CD8-positive, alpha-beta memory T cell (primary cell): ENCODE results near the gene TENT4B. TPM values are rescaled to one million over a fixed set of nuclear protein-coding genes. Genes with fewer than 3 reads are reported as not detected.

Experiments used
- CTCF ChIA-PET: fragments of 350-600 bp; sonication (Branson Sonifier 250); formaldehyde crosslinking; loops from one replicate; lab custom pipeline; 2021; ENCODE audit warnings: antibody characterized with exemption; lab: Charles Lee
- POLR2A ChIA-PET: fragments of 350-600 bp; sonication (Branson Sonifier 250); formaldehyde crosslinking; loops from one replicate; lab custom pipeline; 2021; ENCODE audit warnings: antibody characterized with exemption; lab: Charles Lee
- DNase-seq, 5 donors: peaks; one replicate each; pipeline versions ENCODE4 v3.0.0 to v3.0.0-alpha.2; 2020 to 2022; ENCODE audit warnings: mixed read lengths in 1 of 5
- H3K27ac ChIP-seq: one replicate; pipeline ENCODE4 v1.7.0; 2013; ENCODE audit warnings: low read depth, mild to moderate bottlenecking, low read length, moderate library complexity
- H3K27me3 ChIP-seq: 2 replicates; pipeline ENCODE4 v1.7.0; 2013; ENCODE audit warnings: low read length, mild to moderate bottlenecking; ENCODE audit not compliant: insufficient read depth, poor library complexity, severe bottlenecking
- H3K36me3 ChIP-seq: 2 replicates; pipeline ENCODE4 v1.7.0; 2013; ENCODE audit warnings: mild to moderate bottlenecking, low read length, moderate library complexity; ENCODE audit not compliant: insufficient read depth
- H3K4me1 ChIP-seq: 2 replicates; pipeline ENCODE4 v1.7.0; 2013; ENCODE audit warnings: mild to moderate bottlenecking, low read length, moderate library complexity; ENCODE audit not compliant: insufficient read depth
- H3K4me3 ChIP-seq: 2 replicates; pipeline ENCODE4 v1.7.0; 2013; ENCODE audit warnings: mild to moderate bottlenecking, low read length
- H3K9me3 ChIP-seq: 2 replicates; pipeline ENCODE4 v1.7.0; 2013; ENCODE audit warnings: mild to moderate bottlenecking, low read length
- H3K27ac Mint-ChIP-seq, 8 donors: one replicate each; pipeline ENCODE4 v1.8.0; 2020 to 2021; ENCODE audit warnings: mixed read lengths in 8 of 8, mild to moderate bottlenecking in 6 of 8, inconsistent platforms in 3 of 8, moderate library complexity in 3 of 8
- H3K27me3 Mint-ChIP-seq, 2 donors: one replicate each; pipeline ENCODE4 v1.8.0; 2020 to 2021; ENCODE audit warnings: mixed read lengths in 2 of 2, mild to moderate bottlenecking in 1 of 2, moderate library complexity in 1 of 2
- H3K36me3 Mint-ChIP-seq, 3 donors: one replicate each; pipeline ENCODE4 v1.8.0; 2020 to 2021; ENCODE audit warnings: mixed read lengths in 3 of 3, inconsistent platforms in 1 of 3, mild to moderate bottlenecking in 1 of 3
- H3K4me1 Mint-ChIP-seq, 3 donors: one replicate each; pipeline ENCODE4 v1.8.0; 2020 to 2021; ENCODE audit warnings: mixed read lengths in 3 of 3, inconsistent platforms in 1 of 3, mild to moderate bottlenecking in 1 of 3
- H3K4me3 Mint-ChIP-seq, 7 donors: one replicate each; pipeline ENCODE4 v1.8.0; 2020 to 2021; ENCODE audit warnings: mixed read lengths in 7 of 7, mild to moderate bottlenecking in 6 of 7, moderate library complexity in 4 of 7, inconsistent platforms in 2 of 7
- H3K9me3 Mint-ChIP-seq, 5 donors: one replicate each; pipeline ENCODE4 v1.8.0; 2020 to 2022; ENCODE audit warnings: mixed read lengths in 5 of 5, mild to moderate bottlenecking in 3 of 5, moderate library complexity in 2 of 5, inconsistent platforms in 1 of 5
- polyA plus RNA-seq: library from polyadenylated mRNA; unstranded; fragments of 300-500 nt; fragmentation: Illumina TruSeq; gene quantifications from one replicate; pipeline ENCODE4 v1.2.3, GENCODE V29; 2021
- total RNA-seq, 2 experiments: library from RNA; stranded (reverse); gene quantifications; one replicate each; pipeline ENCODE4 v1.2.3, GENCODE V29; 2021

TENT4B gene
- total RNA-seq (10 to 100 TPM; 21.6 to 23.0 TPM), polyA plus RNA-seq (5.6 TPM)

DNA sequence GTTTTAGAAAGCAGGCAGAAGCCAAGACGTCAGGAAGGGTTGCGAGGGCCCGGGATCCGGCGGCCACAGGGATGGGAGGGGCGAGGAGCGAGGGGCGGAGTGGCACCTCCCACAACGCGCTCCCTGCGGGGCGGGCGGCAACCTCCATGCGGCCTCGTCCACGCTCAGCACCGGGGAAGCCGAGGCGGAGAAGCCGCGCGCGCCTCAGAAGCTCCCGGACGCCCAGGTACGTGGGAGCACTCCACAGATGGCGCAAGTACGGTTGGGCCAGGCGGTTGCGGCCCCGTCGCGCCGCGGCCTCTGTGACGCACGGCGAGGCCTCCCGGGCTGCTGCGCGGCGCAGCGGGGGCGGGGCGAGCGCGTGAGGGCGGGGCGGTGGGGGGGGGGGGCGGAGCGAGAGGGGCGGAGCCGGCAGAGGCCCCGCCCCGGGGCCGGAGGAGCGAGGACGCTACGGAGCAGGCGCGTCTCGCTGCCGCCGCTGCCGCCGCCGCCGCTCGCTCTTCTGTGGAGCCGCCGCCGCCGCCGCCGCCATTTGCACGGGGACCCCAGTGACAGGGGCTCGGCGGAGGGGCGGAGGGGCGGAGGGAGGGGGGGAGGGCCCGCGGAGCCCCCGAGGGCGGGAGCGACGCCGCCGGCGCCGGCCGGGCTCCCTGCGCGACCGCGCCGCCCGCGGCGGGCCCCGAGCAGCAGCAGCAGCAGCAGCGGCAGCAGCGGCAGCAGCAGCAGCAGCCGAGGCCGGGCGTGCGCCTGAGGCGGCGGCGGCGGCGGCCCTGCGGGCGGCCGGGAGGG lies at the start of gene TENT4B:
Gene TENT4B (plus strand): TSS at position 500 of the 789 bp plus-strand sequence. CDS start 316 bp downstream, outside the sequence.
- Mint-ChIP-seq H3K27me3 (no peaks in the 10 kb centered on the region), H3K4me3 (peak within 1 kb of the TSS; percentile 92 to 96 (median 95)), H3K9me3 (no peaks in the 10 kb centered on the region), H3K27ac (peak within 1 kb of the TSS; percentile 89 to 99 (median 98)), H3K4me1 (peaks cover 35 to 40% (median 39%) of the 10 kb centered on the region in 3 donors), H3K36me3 (peaks cover 0 to 21% (median 2%) of the 10 kb centered on the region in 3 donors)
- Histone ChIP-seq H3K27ac (peak within 1 kb of the TSS; percentile 76), H3K4me1 (peaks cover 40% of the 10 kb centered on the region), H3K4me3 (peak within 1 kb of the TSS; percentile 77), H3K9me3 (no peaks in the 10 kb centered on the region), H3K36me3 (no peaks in the 10 kb centered on the region), H3K27me3 (no peaks in the 10 kb centered on the region)
- peak; percentile 83 to 96 (median 91) for DNase-seq
- POLR2A ChIA-PET, result no interaction called here
- CTCF ChIA-PET, result interaction anchor here (1.6 to 1.8 kb wide), 2 partner anchors 128 to 589 kb away, joined by 4 to 12 read pairs; partner anchors contain the start of genes CNEP1R1 and CYLD

DNA sequence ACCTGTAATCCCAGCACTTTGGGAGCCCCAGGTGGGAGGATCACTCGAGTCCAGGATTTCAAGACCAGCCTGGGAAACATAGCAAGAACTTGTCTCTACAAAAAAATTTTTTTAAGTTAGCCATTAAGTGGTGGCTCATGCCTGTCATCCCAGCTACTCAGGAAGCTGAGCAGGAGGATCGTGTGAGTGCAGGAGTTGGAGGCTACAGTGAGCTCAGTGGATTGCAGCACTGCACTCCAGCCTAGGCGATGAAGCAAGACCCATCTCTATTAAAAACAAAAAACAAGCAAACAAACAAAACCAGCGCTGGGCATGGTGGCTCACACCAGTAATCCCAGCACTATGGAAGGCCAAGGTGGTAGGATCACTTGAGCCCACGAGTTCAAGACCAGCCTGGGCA lies 49.3 kb upstream of the TENT4B start:
- Mint-ChIP-seq H3K4me3 (no peak overlapping the region), H3K27me3 (no peaks in the 10 kb centered on the region), H3K27ac (no peak overlapping the region), H3K4me1 (no peaks in the 10 kb centered on the region), H3K36me3 (peaks cover 18 to 76% (median 24%) of the 10 kb centered on the region in 3 donors), H3K9me3 (no peaks in the 10 kb centered on the region)
- CTCF ChIA-PET, result no interaction called here
- DNase-seq, result no peak
- H3K27me3 ChIP-seq, result no peaks in the 10 kb centered on the region
- peaks cover 33% of the 10 kb centered on the region for H3K36me3 ChIP-seq
- H3K4me3 ChIP-seq, result no peak overlapping the region
- H3K27ac ChIP-seq, result no peak overlapping the region
- H3K4me1 ChIP-seq, result no peaks in the 10 kb centered on the region
- POLR2A ChIA-PET, result no interaction called here
- no peaks in the 10 kb centered on the region for H3K9me3 ChIP-seq

DNA sequence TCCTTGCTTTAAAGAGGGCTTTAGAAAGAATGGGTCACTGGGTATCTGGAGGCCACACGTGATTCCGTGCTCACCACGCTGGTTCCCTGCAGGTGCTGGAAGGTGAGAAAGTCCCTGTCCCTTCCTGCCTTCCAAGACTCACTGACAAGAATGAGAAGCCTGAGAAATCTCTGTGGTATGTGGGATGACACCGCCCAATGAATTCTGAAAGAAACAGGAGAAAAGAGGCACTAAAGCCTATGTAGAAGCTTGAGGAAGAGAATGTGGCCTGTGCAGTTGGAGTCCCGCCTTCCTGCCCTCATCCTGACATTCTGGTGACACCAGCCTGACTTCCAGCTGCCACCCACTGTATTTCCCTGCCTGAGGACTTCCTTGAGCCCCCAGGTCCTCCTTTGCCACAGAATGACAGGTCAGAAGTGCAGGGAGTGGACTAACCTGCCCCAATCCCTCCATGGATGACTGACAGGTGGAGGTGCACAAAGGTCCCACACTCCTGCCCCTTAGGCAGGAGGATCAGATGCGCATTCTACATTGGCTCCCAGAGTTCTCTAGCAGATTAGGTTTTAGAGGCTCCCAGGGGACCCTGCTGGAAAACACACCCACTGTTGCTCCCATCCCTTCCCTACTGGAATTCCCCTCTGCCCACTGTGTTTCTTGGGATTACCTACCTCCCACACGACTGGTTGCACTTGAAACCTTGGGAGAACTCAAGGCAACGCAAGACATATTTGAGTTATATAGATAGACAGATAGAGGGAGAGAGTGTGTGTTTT lies 38.6 kb upstream of the TENT4B start:
- Mint-ChIP-seq H3K27ac (no peak overlapping the region), H3K27me3 (peaks cover 3 to 4% of the 10 kb centered on the region in 2 donors), H3K4me3 (no peak overlapping the region), H3K4me1 (no peaks in the 10 kb centered on the region), H3K9me3 (no peaks in the 10 kb centered on the region), H3K36me3 (no peaks in the 10 kb centered on the region)
- no peak for DNase-seq
- H3K36me3 ChIP-seq, result no peaks in the 10 kb centered on the region
- H3K27me3 ChIP-seq, result no peaks in the 10 kb centered on the region
- H3K4me1 ChIP-seq, result no peaks in the 10 kb centered on the region
- POLR2A ChIA-PET, result no interaction called here
- H3K4me3 ChIP-seq, result no peak overlapping the region
- H3K27ac ChIP-seq, result no peak overlapping the region
- CTCF ChIA-PET, result no interaction called here
- H3K9me3 ChIP-seq, result no peaks in the 10 kb centered on the region

DNA sequence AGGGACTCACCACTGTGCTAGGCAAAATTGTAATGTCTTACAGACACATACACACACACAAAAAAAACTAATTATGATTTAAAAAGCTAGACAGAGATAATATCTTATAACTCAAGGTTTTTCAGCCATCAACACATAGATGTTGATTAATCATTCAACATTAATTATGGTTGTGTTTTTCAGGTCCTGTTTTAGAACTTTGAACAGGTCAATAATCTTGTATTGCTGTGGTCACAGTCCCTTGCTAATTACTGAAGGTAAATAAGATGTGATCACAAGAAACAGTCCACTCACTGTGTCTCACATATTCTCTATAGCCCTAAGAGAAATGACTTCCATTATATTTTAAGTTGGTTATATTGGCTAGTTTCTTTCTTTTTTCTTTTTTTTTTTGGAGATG lies 32.4 kb upstream of the TENT4B start:
- no peak overlapping the region for H3K4me3 Mint-ChIP-seq
- no peak overlapping the region for H3K27ac ChIP-seq

DNA sequence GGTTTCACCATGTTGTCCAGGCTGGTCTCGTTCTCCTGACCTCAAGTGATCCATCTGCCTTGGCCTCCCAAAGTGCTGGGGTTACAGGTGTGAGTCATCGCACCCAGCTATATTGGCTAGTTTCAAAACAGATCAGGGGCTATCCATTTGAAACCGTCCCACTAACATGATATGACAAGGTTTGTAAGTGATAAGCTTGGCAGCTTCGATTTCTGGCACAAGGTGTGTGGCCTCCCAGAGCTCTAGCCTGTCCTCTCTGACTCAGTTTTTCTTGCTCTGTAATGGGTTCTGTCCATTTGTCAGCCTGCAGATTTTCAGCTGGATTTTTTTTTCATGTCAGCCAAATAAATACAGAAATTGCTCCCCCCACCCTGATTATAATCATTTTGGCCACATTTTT lies 31.8 kb upstream of the TENT4B start:
- no peak overlapping the region for H3K4me3 ChIP-seq
- no peaks in the 10 kb centered on the region for H3K36me3 ChIP-seq
- H3K4me1 ChIP-seq, result peaks cover 10% of the 10 kb centered on the region
- ChIA-PET POLR2A (no interaction called here), CTCF (interaction anchor here (1.1 kb wide), 1 partner anchor 31 kb away, joined by 4 read pairs; no protein-coding TSS in a partner anchor)
- peaks cover 10 to 14% (median 12%) of the 10 kb centered on the region in 3 donors for H3K4me1 Mint-ChIP-seq
- no peak for DNase-seq
- H3K4me3 Mint-ChIP-seq, result no peak overlapping the region
- H3K9me3 ChIP-seq, result no peaks in the 10 kb centered on the region
- H3K27ac ChIP-seq, result no peak overlapping the region
- H3K9me3 Mint-ChIP-seq, result no peaks in the 10 kb centered on the region
- H3K27me3 ChIP-seq, result no peaks in the 10 kb centered on the region
- peaks cover 4% of the 10 kb centered on the region in 2 donors for H3K27me3 Mint-ChIP-seq
- H3K27ac Mint-ChIP-seq, result peak overlapping the region in 1 of 8 donors; percentile 84
- no peaks in the 10 kb centered on the region for H3K36me3 Mint-ChIP-seq

More for the DNA sequence above, 32.4 kb upstream of the TENT4B start:
- Mint-ChIP-seq H3K36me3 (no peaks in the 10 kb centered on the region), H3K9me3 (no peaks in the 10 kb centered on the region), H3K4me1 (peaks cover 10 to 14% (median 12%) of the 10 kb centered on the region in 3 donors), H3K27ac (no peak overlapping the region), H3K27me3 (peaks cover 4% of the 10 kb centered on the region in 2 donors)
- ChIA-PET POLR2A (no interaction called here), CTCF (interaction anchor here (0.8 kb wide), 1 partner anchor 90 kb away, joined by 3 read pairs; no protein-coding TSS in a partner anchor)
- no peak for DNase-seq
- Histone ChIP-seq H3K9me3 (no peaks in the 10 kb centered on the region), H3K4me3 (no peak overlapping the region), H3K27me3 (no peaks in the 10 kb centered on the region), H3K4me1 (peaks cover 10% of the 10 kb centered on the region), H3K36me3 (no peaks in the 10 kb centered on the region)

DNA sequence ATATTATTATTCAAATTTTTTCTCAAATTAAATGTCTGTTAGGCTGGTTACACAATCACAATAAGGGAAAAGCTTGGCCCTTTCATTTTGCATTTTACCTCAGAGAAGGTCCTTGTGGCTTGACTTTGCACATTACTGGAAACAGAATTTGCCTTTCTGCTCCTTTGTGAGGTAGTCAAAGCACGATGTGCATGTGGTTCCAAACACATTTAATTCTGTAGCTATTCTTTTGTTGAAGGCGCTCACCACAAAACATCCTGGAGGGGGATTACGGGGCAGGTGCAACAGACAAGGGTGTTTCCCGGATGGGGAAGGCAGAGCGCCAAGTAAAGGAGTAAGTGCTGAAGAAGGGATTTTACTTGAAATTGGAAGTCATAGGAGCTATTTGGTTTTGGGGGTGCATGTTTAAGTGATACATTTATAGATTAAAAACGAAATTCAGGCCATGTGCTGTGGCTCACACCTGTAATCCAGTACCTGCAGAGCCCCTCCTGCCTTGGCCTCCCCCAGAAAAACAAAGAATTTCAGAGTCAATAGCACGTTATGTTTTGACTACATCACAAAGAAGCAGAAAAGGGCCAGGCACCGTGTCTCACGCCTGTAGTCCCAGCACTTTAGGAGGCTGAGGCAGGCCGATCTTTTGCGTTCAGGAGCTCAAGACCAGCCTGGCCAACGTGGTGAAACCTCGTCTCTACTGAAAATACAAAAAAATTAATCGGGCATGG lies 31.2 kb upstream of the TENT4B start:
- H3K27ac ChIP-seq, result no peak overlapping the region
- Mint-ChIP-seq H3K36me3 (no peaks in the 10 kb centered on the region), H3K27ac (peak overlapping the region in 3 of 8 donors; percentile 19 to 84 (median 41)), H3K4me1 (peaks cover 10 to 14% (median 12%) of the 10 kb centered on the region in 3 donors), H3K9me3 (no peaks in the 10 kb centered on the region), H3K27me3 (peaks cover 4% of the 10 kb centered on the region in 2 donors), H3K4me3 (peak overlapping the region in 2 of 7 donors; percentile 1 to 6)
- no peaks in the 10 kb centered on the region for H3K27me3 ChIP-seq
- peak in 2 of 5 donors; percentile 11 to 64 for DNase-seq
- H3K4me1 ChIP-seq, result peaks cover 10% of the 10 kb centered on the region
- CTCF ChIA-PET, result interaction anchor here (1.1 to 1.3 kb wide), 2 partner anchors 30 to 97 kb away, joined by 3 to 4 read pairs; partner anchors contain the start of gene CNEP1R1
- POLR2A ChIA-PET, result interaction anchor here (0.6 kb wide), 1 partner anchor 10 kb away, joined by 3 read pairs; no protein-coding TSS in a partner anchor
- no peaks in the 10 kb centered on the region for H3K9me3 ChIP-seq
- no peaks in the 10 kb centered on the region for H3K36me3 ChIP-seq
- H3K4me3 ChIP-seq, result no peak overlapping the region

DNA sequence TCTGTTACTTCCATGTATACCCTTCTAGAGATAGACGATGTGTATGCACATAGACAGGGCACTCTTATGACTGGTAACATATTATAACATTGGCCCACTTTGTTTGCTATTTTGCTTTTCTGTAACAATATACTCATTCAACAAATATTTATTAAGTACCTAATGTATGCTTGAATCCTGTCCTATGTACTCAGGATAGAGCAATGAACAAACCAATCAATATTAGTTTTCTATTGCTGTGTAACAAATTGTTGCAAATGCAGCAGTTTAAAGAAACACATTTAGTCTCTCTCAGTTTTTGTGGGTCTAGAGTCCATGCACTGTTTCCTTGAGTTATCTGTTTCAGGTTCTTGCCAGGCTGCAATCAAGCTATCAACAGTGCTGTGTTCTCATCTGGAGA lies 29.7 kb upstream of the TENT4B start:
- H3K27ac ChIP-seq, result no peak overlapping the region
- CTCF ChIA-PET, result no interaction called here
- Mint-ChIP-seq H3K36me3 (no peaks in the 10 kb centered on the region), H3K4me3 (no peak overlapping the region), H3K9me3 (no peaks in the 10 kb centered on the region), H3K4me1 (peaks cover 10 to 14% (median 12%) of the 10 kb centered on the region in 3 donors), H3K27ac (no peak overlapping the region), H3K27me3 (peaks cover 4% of the 10 kb centered on the region in 2 donors)
- H3K36me3 ChIP-seq, result no peaks in the 10 kb centered on the region
- H3K4me3 ChIP-seq, result no peak overlapping the region
- H3K4me1 ChIP-seq, result peaks cover 10% of the 10 kb centered on the region
- H3K9me3 ChIP-seq, result no peaks in the 10 kb centered on the region
- DNase-seq, result no peak
- no peaks in the 10 kb centered on the region for H3K27me3 ChIP-seq
- POLR2A ChIA-PET, result no interaction called here
